K562 (cell line): ENCODE data around the gene NUP214. TPM values are rescaled to one million over a fixed set of nuclear protein-coding genes. Genes with fewer than 3 reads are reported as not detected.
"Not testable (repeated sequence)": the region's sequence is repeated elsewhere in the genome, so short reads cannot be mapped to it uniquely, and the experiment has no call there.

Experiments used
- ATAC-seq: fragments of 200-7000 bp; cut with Tn5 transposase; 3 replicates; pipeline ENCODE4 v1.9.1; 2020; ENCODE audit warnings: moderate library complexity
- BruUV-seq: library from RNA; stranded (reverse); fragments of 400-500 nt; replicated peaks from 2 replicates; lab custom pipeline; 2021; lab: Mats Ljungman, UMichigan
- CTCF ChIA-PET: fragments of 300-600 bp; formaldehyde crosslinking; extraction: SDS; loops from one replicate; lab custom pipeline; 2021; ENCODE audit warnings: low intra/inter-chr PET ratio; lab: Yijun Ruan, JAX
- POLR2A ChIA-PET: fragments of 300-600, 350-650 bp; sonication (Branson Sonifier 250); formaldehyde crosslinking; extraction: SDS; loops from one replicate; lab custom pipeline; 2021; ENCODE audit warnings: antibody characterized with exemption, inconsistent platforms; lab: Yijun Ruan, JAX
- DNase-seq, 4 experiments: peaks; one replicate each; pipeline versions ENCODE4 v3.0.0 to v3.0.0-alpha.2; 2011 to 2018; ENCODE audit warnings: low spot score in 3 of 4, mixed read lengths in 3 of 4; ENCODE audit errors: extremely low read depth in 1 of 4
- FAIRE-seq: peaks from 2 replicates; lab custom pipeline; 2011; peaks lifted over from hg19 to GRCh38; lab: Jason Lieb, UNC
- H2AFZ ChIP-seq: 2 replicates; pipeline ENCODE4 v1.6.0; 2011; ENCODE audit warnings: low read depth, low read length, control low read depth, inconsistent platforms
- H3K27ac ChIP-seq: fragments of 200-600 bp; 3 replicates; pipeline ENCODE4 v1.8.0; 2011; ENCODE audit warnings: low read depth, mild to moderate bottlenecking, control low read depth, inconsistent platforms, low read length, moderate library complexity, mixed read lengths; ENCODE audit errors: extremely low read depth
- H3K27me3 ChIP-seq, 2 experiments: fragments of 300-600 bp in 1 of 2; 2 replicates in 1 of 2; 3 replicates in 1 of 2; pipeline versions ENCODE4 v1.6.0 to v1.8.0; 2011; ENCODE audit warnings: inconsistent platforms in 2 of 2, low read length in 2 of 2, mild to moderate bottlenecking in 1 of 2, mixed read lengths in 1 of 2, moderate library complexity in 1 of 2; ENCODE audit not compliant: control insufficient read depth in 2 of 2, insufficient read depth in 2 of 2
- H3K36me3 ChIP-seq: fragments of 300-600 bp; 3 replicates; pipeline ENCODE4 v1.8.0; 2011; ENCODE audit warnings: mild to moderate bottlenecking, low read length, inconsistent platforms; ENCODE audit not compliant: control insufficient read depth, insufficient read depth
- H3K4me1 ChIP-seq, 2 experiments: fragments of 200-600 bp in 1 of 2; replicated peaks in 1 of 2; 2 replicates in 1 of 2; 3 replicates in 1 of 2; pipeline versions ENCODE4 v1.5.1 to v1.8.0; 2011; ENCODE audit warnings: inconsistent platforms in 2 of 2, low read length in 2 of 2, mild to moderate bottlenecking in 1 of 2, mixed read lengths in 1 of 2, moderate library complexity in 1 of 2; ENCODE audit not compliant: control insufficient read depth in 2 of 2, insufficient read depth in 2 of 2
- H3K4me2 ChIP-seq: 2 replicates; pipeline ENCODE4 v1.6.1; 2011; ENCODE audit warnings: low read length, control low read depth, inconsistent platforms, mixed read lengths; ENCODE audit not compliant: insufficient read depth
- H3K4me3 ChIP-seq: fragments of 200-600 bp; sonication (generic), shearing (Covaris generic); 2 replicates; pipeline ENCODE4 v1.5.1; 2016; ENCODE audit warnings: control low read depth, inconsistent platforms
- H3K79me2 ChIP-seq: fragments of 200-600 bp; 3 replicates; pipeline ENCODE4 v1.8.0; 2011; ENCODE audit warnings: low read length, inconsistent platforms; ENCODE audit not compliant: control insufficient read depth, insufficient read depth
- H3K9ac ChIP-seq, 2 experiments: 2 replicates each; pipeline versions ENCODE4 v1.6.0 to v1.6.1; 2011; ENCODE audit warnings: low read depth in 2 of 2, low read length in 2 of 2, control low read depth in 1 of 2, inconsistent platforms in 1 of 2, mild to moderate bottlenecking in 1 of 2, mixed read lengths in 1 of 2; ENCODE audit not compliant: insufficient read depth in 1 of 2
- H3K9me1 ChIP-seq: one replicate; pipeline ENCODE4 v1.6.0; 2011; ENCODE audit warnings: inconsistent platforms, mild to moderate bottlenecking, low read length, moderate library complexity; ENCODE audit not compliant: control insufficient read depth, insufficient read depth
- H3K9me3 ChIP-seq: replicated peaks from 2 replicates; pipeline ENCODE4 v1.5.1; 2011; ENCODE audit warnings: low read depth, low read length, inconsistent platforms; ENCODE audit not compliant: control insufficient read depth, insufficient read depth
- H4K20me1 ChIP-seq: replicated peaks from 2 replicates; pipeline ENCODE4 v1.6.1; 2011; ENCODE audit warnings: low read length, inconsistent platforms, mixed read lengths; ENCODE audit not compliant: control insufficient read depth, insufficient read depth
- HOXB6 ChIP-seq: fragments of 250-450 bp; sonication (Bioruptor Pico); IDR thresholded peaks from 2 replicates; pipeline ENCODE4 v1.5.1; 2022; ENCODE audit warnings: mild to moderate bottlenecking, borderline replicate concordance
- PTTG1 ChIP-seq: fragments of 450-650 bp; IDR thresholded peaks from 2 replicates; pipeline ENCODE4 v1.6.1; 2016; ENCODE audit warnings: low read depth, mild to moderate bottlenecking, missing genetic modification characterization, missing compliant biosample characterization
- SMC3 ChIP-seq: conservative IDR thresholded peaks from 2 replicates; pipeline ENCODE4 v1.6.1; 2011; ENCODE audit warnings: low read depth, low read length, improper control_type of control experiment; ENCODE audit not compliant: insufficient read depth
- WGBS: fragments of 100-300 bp; shearing (Covaris generic); methylation state at CpG from one replicate; pipeline ENCODE4 v1.1.6; 2016; ENCODE audit warnings: low coverage, mixed read lengths; ENCODE audit not compliant: insufficient coverage; ENCODE audit errors: missing lambda C conversion rate; 5-methylcytosine and 5-hydroxymethylcytosine counted together
- in situ Hi-C: fragments of 300-500 bp; cut with MboI; formaldehyde crosslinking; loops from 4 replicates; pipeline ENCODE4 v1.15.0; 2018; ENCODE audit warnings: inconsistent platforms, mixed read lengths
- intact Hi-C: fragments of 100-400 bp; cut with micrococcal nuclease; formaldehyde crosslinking; loops from 2 replicates; pipeline ENCODE4 v1.14.2; 2022
- polyA plus RNA-seq, 8 experiments: library from polyadenylated mRNA; depleted of rRNA in 4 of 8; stranded (reverse) in 5 of 8; unstranded in 3 of 8; fragments of >200 nt; fragmentation: Nextera tagmentation in 2 of 8; fragmentation: Illumina TruSeq in 1 of 8; extraction: Ambion mirVana in 2 of 8; extraction: Trizol in 1 of 8; gene quantifications; 2 replicates each; pipeline versions ENCODE4 v1.2.1 to v1.2.3, GENCODE V29; 2011 to 2014; ENCODE audit warnings: inconsistent platforms in 1 of 8, missing spikeins in 1 of 8
- total RNA-seq, 7 experiments: library from RNA; depleted of rRNA in 6 of 7; stranded (reverse); fragments of >200 nt in 6 of 7; fragmentation: Illumina TruSeq in 2 of 7; extraction: Trizol in 2 of 7; gene quantifications; 2 replicates each; pipeline versions ENCODE4 v1.2.1 to v1.2.3, GENCODE V29; 2011 to 2021; ENCODE audit warnings: low replicate concordance in 1 of 7
- TF ChIP-seq, protein P1 (sequence below), 2 experiments: fragments of 450-650 bp in 1 of 2; sonication (generic) in 1 of 2; formaldehyde crosslinking; conservative IDR thresholded peaks; 2 replicates each; pipeline versions ENCODE4 v1.4.0 to v1.8.1; 2020 to 2022; ENCODE audit warnings: mild to moderate bottlenecking in 1 of 2, missing genetic modification reagents in 1 of 2
- TF ChIP-seq, protein P2 (sequence below): sonication (generic); formaldehyde crosslinking; IDR thresholded peaks from 2 replicates; pipeline ENCODE4 v1.8.1; 2023; ENCODE audit warnings: mild to moderate bottlenecking, missing genetic modification reagents
- TF ChIP-seq, protein P3 (sequence below): sonication (generic); formaldehyde crosslinking; IDR thresholded peaks from 2 replicates; pipeline ENCODE4 v1.9.0; 2022; ENCODE audit warnings: mild to moderate bottlenecking, missing genetic modification reagents
- TF ChIP-seq, protein P4 (sequence below): IDR thresholded peaks from 2 replicates; pipeline ENCODE4 v1.6.1; 2012; ENCODE audit warnings: low read depth, low read length, improper control_type of control experiment, borderline replicate concordance

Gene NUP214
- total and polyA plus RNA-seq, 9 of the 15 experiments (the other 6 are each of a cell fraction or from before 2014, with no cell fraction given), result 56.9 to 332 (median 97.1) TPM

DNA sequence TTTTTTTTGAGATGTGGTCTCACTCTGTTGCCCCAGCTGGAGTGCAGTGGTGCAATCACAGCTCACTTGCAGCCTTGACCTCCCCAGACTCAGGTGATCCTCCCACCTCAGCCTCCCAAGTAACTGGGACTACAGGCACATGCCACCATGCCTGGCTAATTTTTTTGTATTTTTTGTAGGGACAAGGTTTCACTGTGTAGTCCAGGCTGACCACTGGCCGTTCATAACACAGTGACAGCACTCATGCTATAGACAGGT lies 145.6 kb downstream of the NUP214 start:
- H3K9me3 ChIP-seq, H3K27me3 ChIP-seq, CTCF ChIA-PET, FAIRE-seq, intact Hi-C loops, BruUV-seq, DNase-seq, in situ Hi-C loops, H3K4me3 ChIP-seq, ATAC-seq: not testable (repeated sequence)
- Histone ChIP-seq H4K20me1 (peaks cover 17% of the 10 kb centered on the region), H3K4me1 (peaks cover 47 to 91% of the 10 kb centered on the region in 2 experiments), H3K9ac (peak overlapping the region; percentile 52 to 80; a peak in 3 of 4 replicates), H3K4me2 (peak overlapping the region; percentile 73), H3K36me3 (peaks cover 56% of the 10 kb centered on the region), H3K79me2 (peaks cover 96% of the 10 kb centered on the region), H2AFZ (peak overlapping the region; percentile 79; the same call in 1 of the 2 replicates), H3K9me1 (peaks cover 10% of the 10 kb centered on the region), H3K27ac (peak overlapping the region; percentile 75)
- TF ChIP-seq, protein P1, sequence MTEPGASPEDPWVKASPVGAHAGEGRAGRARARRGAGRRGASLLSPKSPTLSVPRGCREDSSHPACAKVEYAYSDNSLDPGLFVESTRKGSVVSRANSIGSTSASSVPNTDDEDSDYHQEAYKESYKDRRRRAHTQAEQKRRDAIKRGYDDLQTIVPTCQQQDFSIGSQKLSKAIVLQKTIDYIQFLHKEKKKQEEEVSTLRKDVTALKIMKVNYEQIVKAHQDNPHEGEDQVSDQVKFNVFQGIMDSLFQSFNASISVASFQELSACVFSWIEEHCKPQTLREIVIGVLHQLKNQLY (CRISPR knock-in tag; conservative IDR thresholded peaks at IDR 0.05), result peak in 1 of 2 experiments; percentile 15; a peak in 1 of 4 replicates
- POLR2A ChIA-PET, result interaction anchor here (0.5 to 14.6 kb wide), 7 partner anchors 8 to 260 kb away, joined by 3 to 338 read pairs (median 4); no protein-coding TSS in a partner anchor
- WGBS, result 72% methylated on average over 1 of the region's 1 CpG

DNA sequence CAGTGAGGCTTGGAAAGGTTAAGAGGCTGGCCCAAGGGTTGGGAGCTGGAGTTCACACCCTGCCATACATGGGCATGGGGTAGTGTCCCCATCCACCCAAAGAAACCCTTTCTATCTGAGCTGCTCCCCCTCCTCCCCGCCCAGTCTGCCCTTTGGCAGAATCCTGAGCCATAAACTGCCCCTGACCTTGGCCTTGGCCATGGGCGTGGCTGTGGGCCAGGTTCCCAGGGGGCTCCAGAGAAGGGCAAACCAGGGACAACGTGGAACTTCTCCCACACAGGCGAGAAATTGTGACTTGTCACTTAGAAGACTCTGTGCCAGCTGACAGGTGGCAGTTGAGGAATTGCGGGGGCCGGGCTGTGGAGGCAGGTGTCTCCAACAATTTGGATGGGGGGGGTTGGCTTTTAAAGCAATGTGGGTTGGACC lies 146.1 kb downstream of the NUP214 start:
- intact Hi-C loops (no loop called here), in situ Hi-C loops (no loop called here)
- ChIA-PET CTCF (no interaction called here), POLR2A (interaction anchor here (0.5 to 14.6 kb wide), 5 partner anchors 7 to 261 kb away, joined by 3 to 338 read pairs (median 4); no protein-coding TSS in a partner anchor)
- Histone ChIP-seq H3K36me3 (peaks cover 50% of the 10 kb centered on the region), H3K9ac (peak overlapping the region; percentile 52 to 80), H3K79me2 (peaks cover 96% of the 10 kb centered on the region), H4K20me1 (peaks cover 11% of the 10 kb centered on the region; the same call in 1 of the 2 replicates), H2AFZ (no peak overlapping the region), H3K4me2 (peak overlapping the region; percentile 73), H3K4me3 (no peak overlapping the region), H3K27me3 (no peaks in the 10 kb centered on the region), H3K4me1 (peaks cover 47 to 91% of the 10 kb centered on the region in 2 experiments), H3K9me1 (peaks cover 4% of the 10 kb centered on the region), H3K27ac (peak overlapping the region; percentile 75), H3K9me3 (no peaks in the 10 kb centered on the region)
- DNase-seq (peak; percentile 32 to 70 (median 65)), ATAC-seq (no peak), FAIRE-seq (no peak)
- BruUV-seq, result no TSS peak
- 73% methylated on average over 6 of the region's 6 CpGs for WGBS
- TF ChIP-seq HOXB6 (CRISPR knock-in tag) (no peak), SMC3 (no peak), PTTG1 (tag) (no peak)
- TF ChIP-seq, protein P2, sequence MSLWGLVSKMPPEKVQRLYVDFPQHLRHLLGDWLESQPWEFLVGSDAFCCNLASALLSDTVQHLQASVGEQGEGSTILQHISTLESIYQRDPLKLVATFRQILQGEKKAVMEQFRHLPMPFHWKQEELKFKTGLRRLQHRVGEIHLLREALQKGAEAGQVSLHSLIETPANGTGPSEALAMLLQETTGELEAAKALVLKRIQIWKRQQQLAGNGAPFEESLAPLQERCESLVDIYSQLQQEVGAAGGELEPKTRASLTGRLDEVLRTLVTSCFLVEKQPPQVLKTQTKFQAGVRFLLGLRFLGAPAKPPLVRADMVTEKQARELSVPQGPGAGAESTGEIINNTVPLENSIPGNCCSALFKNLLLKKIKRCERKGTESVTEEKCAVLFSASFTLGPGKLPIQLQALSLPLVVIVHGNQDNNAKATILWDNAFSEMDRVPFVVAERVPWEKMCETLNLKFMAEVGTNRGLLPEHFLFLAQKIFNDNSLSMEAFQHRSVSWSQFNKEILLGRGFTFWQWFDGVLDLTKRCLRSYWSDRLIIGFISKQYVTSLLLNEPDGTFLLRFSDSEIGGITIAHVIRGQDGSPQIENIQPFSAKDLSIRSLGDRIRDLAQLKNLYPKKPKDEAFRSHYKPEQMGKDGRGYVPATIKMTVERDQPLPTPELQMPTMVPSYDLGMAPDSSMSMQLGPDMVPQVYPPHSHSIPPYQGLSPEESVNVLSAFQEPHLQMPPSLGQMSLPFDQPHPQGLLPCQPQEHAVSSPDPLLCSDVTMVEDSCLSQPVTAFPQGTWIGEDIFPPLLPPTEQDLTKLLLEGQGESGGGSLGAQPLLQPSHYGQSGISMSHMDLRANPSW (CRISPR knock-in tag), result peak; percentile 96
- TF ChIP-seq, protein P3, sequence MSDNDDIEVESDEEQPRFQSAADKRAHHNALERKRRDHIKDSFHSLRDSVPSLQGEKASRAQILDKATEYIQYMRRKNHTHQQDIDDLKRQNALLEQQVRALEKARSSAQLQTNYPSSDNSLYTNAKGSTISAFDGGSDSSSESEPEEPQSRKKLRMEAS (CRISPR knock-in tag), result no peak
- TF ChIP-seq, protein P4, sequence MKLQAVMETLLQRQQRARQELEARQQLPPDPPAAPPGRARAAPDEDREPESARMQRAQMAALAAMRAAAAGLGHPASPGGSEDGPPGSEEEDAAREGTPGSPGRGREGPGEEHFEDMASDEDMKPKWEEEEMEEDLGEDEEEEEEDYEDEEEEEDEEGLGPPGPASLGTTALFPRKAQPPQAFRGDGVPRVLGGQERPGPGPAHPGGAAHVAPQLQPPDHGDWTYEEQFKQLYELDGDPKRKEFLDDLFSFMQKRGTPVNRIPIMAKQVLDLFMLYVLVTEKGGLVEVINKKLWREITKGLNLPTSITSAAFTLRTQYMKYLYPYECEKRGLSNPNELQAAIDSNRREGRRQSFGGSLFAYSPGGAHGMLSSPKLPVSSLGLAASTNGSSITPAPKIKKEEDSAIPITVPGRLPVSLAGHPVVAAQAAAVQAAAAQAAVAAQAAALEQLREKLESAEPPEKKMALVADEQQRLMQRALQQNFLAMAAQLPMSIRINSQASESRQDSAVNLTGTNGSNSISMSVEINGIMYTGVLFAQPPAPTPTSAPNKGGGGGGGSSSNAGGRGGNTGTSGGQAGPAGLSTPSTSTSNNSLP, result no peak
